ENCODE measurements around the gene UBE2D4. TPM values are rescaled to one million over a fixed set of nuclear protein-coding genes. Genes with fewer than 3 reads are reported as not detected.

Gene UBE2D4
- total RNA-seq, 1 experiment from 2014 or later = 2.4 TPM

Other genes with a start within 250 kb of the UBE2D4 start
- gene COA1, start 196.9 kb upstream of the UBE2D4 start, total RNA-seq (2021) = 132 to 148 TPM (median 146 TPM) in 3 replicates
- gene BLVRA, start 167.8 kb upstream of the UBE2D4 start, total RNA-seq (2021) = 31.9 to 35.5 TPM (median 33.7 TPM) in 3 replicates
- 132 to 141 TPM (median 135 TPM) in 3 replicates for gene MRPS24, start 56.9 kb upstream of the UBE2D4 start, total RNA-seq (2021)
- gene URGCP, start 19.8 kb upstream of the UBE2D4 start, total RNA-seq (2021) = 18.3 to 20.2 TPM (median 19.5 TPM) in 3 replicates
- gene SPDYE1, start 71.5 kb downstream of the UBE2D4 start, total RNA-seq (2021) = 0.07 TPM in 1 of 3 replicates, not detected in the others
- gene DBNL, start 118.3 kb downstream of the UBE2D4 start, total RNA-seq (2021) = 34.3 to 36.8 TPM (median 36.1 TPM) in 3 replicates
- 2.4 to 5.6 TPM (median 3.9 TPM) in 3 replicates for gene PGAM2, start 139.1 kb downstream of the UBE2D4 start, total RNA-seq (2021)
- gene POLM, start 156.1 kb downstream of the UBE2D4 start, total RNA-seq (2021) = 20.9 to 25.3 TPM (median 24.7 TPM) in 3 replicates
- 50.8 to 55.5 TPM (median 52.4 TPM) in 3 replicates for gene AEBP1, start 177.9 kb downstream of the UBE2D4 start, total RNA-seq (2021)
- 140 to 154 TPM (median 146 TPM) in 3 replicates for gene POLD2, start 197.1 kb downstream of the UBE2D4 start, total RNA-seq (2021)
- 0.39 to 1.6 TPM (median 0.90 TPM) in 3 replicates for gene MYL7, start 214.9 kb downstream of the UBE2D4 start, total RNA-seq (2021)